Loucy (cell line): ENCODE measurements around the gene NOP16.

Experiments
- H2AFZ ChIP-seq: fragments of 200-600 bp; sonication (generic); 2 replicates; pipeline ENCODE4 v1.6.0; 2016; ENCODE audit warnings: antibody characterized with exemption, mild to moderate bottlenecking, low read length, moderate library complexity
- H3F3A ChIP-seq: fragments of 200-600 bp; 2 replicates; pipeline ENCODE4 v1.6.0; 2016; ENCODE audit warnings: antibody characterized with exemption, low read depth, mild to moderate bottlenecking
- H3K27me3 ChIP-seq: fragments of 200-600 bp; sonication (generic); 2 replicates; pipeline ENCODE4 v1.6.1; 2014; ENCODE audit warnings: low read length, mild to moderate bottlenecking; ENCODE audit not compliant: insufficient read depth, poor library complexity, severe bottlenecking
- H3K36me3 ChIP-seq: fragments of 200-600 bp; sonication (generic); 2 replicates; pipeline ENCODE4 v1.6.1; 2016; ENCODE audit warnings: low read length; ENCODE audit not compliant: insufficient read depth
- H3K4me1 ChIP-seq: fragments of 200-600 bp; sonication (generic); 2 replicates; pipeline ENCODE4 v1.5.1; 2014; ENCODE audit warnings: low read length, mild to moderate bottlenecking; ENCODE audit not compliant: insufficient read depth, poor library complexity, severe bottlenecking
- H3K4me2 ChIP-seq: fragments of 200-600 bp; sonication (generic); 2 replicates; pipeline ENCODE4 v1.6.0; 2014; ENCODE audit warnings: antibody characterized with exemption, low read length, low read depth, mild to moderate bottlenecking; ENCODE audit not compliant: poor library complexity, severe bottlenecking
- H3K4me3 ChIP-seq: fragments of 200-600 bp; sonication (generic); 2 replicates; pipeline ENCODE4 v1.5.1; 2014; ENCODE audit warnings: low read length, mild to moderate bottlenecking, mixed read lengths; ENCODE audit not compliant: poor library complexity, severe bottlenecking
- H3K79me2 ChIP-seq: fragments of 200-600 bp; sonication (generic); 2 replicates; pipeline ENCODE4 v1.6.1; 2014; ENCODE audit warnings: low read length; ENCODE audit not compliant: insufficient read depth
- H3K9ac ChIP-seq: fragments of 200-600 bp; sonication (generic); 2 replicates; pipeline ENCODE4 v1.6.0; 2014; ENCODE audit warnings: mild to moderate bottlenecking, low read depth, low read length, moderate library complexity; ENCODE audit not compliant: poor library complexity, severe bottlenecking
- H3K9me2 ChIP-seq: fragments of 200-600 bp; sonication (generic); replicated peaks from 2 replicates; pipeline ENCODE4 v1.6.1; 2016; ENCODE audit warnings: low read depth, low read length, mixed read lengths
- H3K9me3 ChIP-seq: fragments of 200-600 bp; sonication (generic); 2 replicates; pipeline ENCODE4 v1.6.1; 2014; ENCODE audit warnings: mild to moderate bottlenecking, antibody characterized with exemption, low read length, low read depth; ENCODE audit not compliant: insufficient read depth
- H4K20me1 ChIP-seq: fragments of 200-600 bp; sonication (generic); 2 replicates; pipeline ENCODE4 v1.6.0; 2014; ENCODE audit warnings: antibody characterized with exemption, low read length, mild to moderate bottlenecking; ENCODE audit not compliant: insufficient read depth, poor library complexity, severe bottlenecking
- CTCF ChIP-seq: fragments of 200-600 bp; sonication (generic); conservative IDR thresholded peaks from 2 replicates; pipeline ENCODE4 v1.5.1; 2014; ENCODE audit warnings: mild to moderate bottlenecking, antibody characterized with exemption, low read length
- EZH2phosphoT487 ChIP-seq: fragments of 200-600 bp; IDR thresholded peaks from 2 replicates; pipeline ENCODE4 v1.6.1; 2018; ENCODE audit warnings: antibody characterized with exemption, mild to moderate bottlenecking, moderate library complexity, borderline replicate concordance

NOP16 gene

GRCh38 chr5:176350416-176350815 lies 38.0 kb downstream of the NOP16 start:
- Histone ChIP-seq H3K4me3 (no peak overlapping the region), H3F3A (no peaks in the 10 kb centered on the region), H3K36me3 (peaks cover 58% of the 10 kb centered on the region; the same call in 1 of the 2 replicates), H4K20me1 (peaks cover 2% of the 10 kb centered on the region), H3K9me2 (no peaks in the 10 kb centered on the region), H2AFZ (no peak overlapping the region), H3K27me3 (no peaks in the 10 kb centered on the region), H3K9me3 (no peaks in the 10 kb centered on the region), H3K79me2 (peaks cover 12% of the 10 kb centered on the region; the same call in 1 of the 2 replicates), H3K4me2 (no peak overlapping the region), H3K9ac (no peak overlapping the region), H3K4me1 (no peaks in the 10 kb centered on the region)
- TF ChIP-seq EZH2phosphoT487 = no peak
- no peak for TF ChIP-seq CTCF

GRCh38 chr5:176342766-176343458 lies 45.5 kb downstream of the NOP16 start:
- Histone ChIP-seq H3K4me2 (no peak overlapping the region), H3K9me3 (no peaks in the 10 kb centered on the region), H3F3A (no peaks in the 10 kb centered on the region), H3K27me3 (no peaks in the 10 kb centered on the region), H3K9me2 (no peaks in the 10 kb centered on the region), H3K9ac (no peak overlapping the region), H4K20me1 (no peaks in the 10 kb centered on the region), H3K4me3 (no peak overlapping the region), H3K79me2 (no peaks in the 10 kb centered on the region), H2AFZ (no peak overlapping the region), H3K4me1 (no peaks in the 10 kb centered on the region), H3K36me3 (peaks cover 18% of the 10 kb centered on the region; the same call in 1 of the 2 replicates)
- no peak for TF ChIP-seq CTCF

- Histone ChIP-seq H3K9me2 (no peaks in the 10 kb centered on the region), H3K79me2 (no peaks in the 10 kb centered on the region), H2AFZ (no peak overlapping the region), H3K9me3 (no peaks in the 10 kb centered on the region), H3K9ac (no peak overlapping the region), H4K20me1 (no peaks in the 10 kb centered on the region), H3K4me1 (no peaks in the 10 kb centered on the region), H3K4me2 (no peak overlapping the region), H3K27me3 (no peaks in the 10 kb centered on the region), H3K4me3 (no peak overlapping the region), H3K36me3 (peaks cover 12% of the 10 kb centered on the region; the same call in 1 of the 2 replicates), H3F3A (no peaks in the 10 kb centered on the region)
- no peak for TF ChIP-seq EZH2phosphoT487
- no peak for TF ChIP-seq CTCF
These were observed 46.3 kb downstream of the NOP16 start for GRCh38 chr5:176342158-176342483.
